Ectodermal cell (in vitro differentiated cells): ENCODE measurements around the gene SCN8A.

Source experiments
- H3K27ac ChIP-seq: 2 replicates; pipeline ENCODE4 v1.7.0; 2013; ENCODE audit warnings: mild to moderate bottlenecking, low read depth, low read length; ENCODE audit not compliant: insufficient read depth, poor library complexity, severe bottlenecking
- H3K27me3 ChIP-seq: 2 replicates; pipeline ENCODE4 v1.7.0; 2013; ENCODE audit warnings: mild to moderate bottlenecking, low read length; ENCODE audit not compliant: insufficient read depth, control insufficient read depth, poor library complexity, severe bottlenecking
- H3K36me3 ChIP-seq: one replicate; pipeline ENCODE4 v1.7.0; 2013; ENCODE audit warnings: low read length; ENCODE audit not compliant: control insufficient read depth, insufficient read depth
- H3K4me1 ChIP-seq: one replicate; pipeline ENCODE4 v1.7.0; 2013; ENCODE audit warnings: low read length; ENCODE audit not compliant: control insufficient read depth, insufficient read depth
- H3K4me3 ChIP-seq: 2 replicates; pipeline ENCODE4 v1.7.0; 2013; ENCODE audit warnings: low read depth, low read length, control low read depth; ENCODE audit not compliant: insufficient read depth
- H3K9me3 ChIP-seq: 2 replicates; pipeline ENCODE4 v1.7.0; 2013; ENCODE audit warnings: mild to moderate bottlenecking, low read length, moderate library complexity; ENCODE audit not compliant: control insufficient read depth
- WGBS, 2 experiments: methylation state at CpG; one replicate each; pipeline ENCODE4 v1.1.7; 2013; ENCODE audit warnings: missing lambda C conversion rate in 2 of 2; 5-methylcytosine and 5-hydroxymethylcytosine counted together

The SCN8A gene

DNA sequence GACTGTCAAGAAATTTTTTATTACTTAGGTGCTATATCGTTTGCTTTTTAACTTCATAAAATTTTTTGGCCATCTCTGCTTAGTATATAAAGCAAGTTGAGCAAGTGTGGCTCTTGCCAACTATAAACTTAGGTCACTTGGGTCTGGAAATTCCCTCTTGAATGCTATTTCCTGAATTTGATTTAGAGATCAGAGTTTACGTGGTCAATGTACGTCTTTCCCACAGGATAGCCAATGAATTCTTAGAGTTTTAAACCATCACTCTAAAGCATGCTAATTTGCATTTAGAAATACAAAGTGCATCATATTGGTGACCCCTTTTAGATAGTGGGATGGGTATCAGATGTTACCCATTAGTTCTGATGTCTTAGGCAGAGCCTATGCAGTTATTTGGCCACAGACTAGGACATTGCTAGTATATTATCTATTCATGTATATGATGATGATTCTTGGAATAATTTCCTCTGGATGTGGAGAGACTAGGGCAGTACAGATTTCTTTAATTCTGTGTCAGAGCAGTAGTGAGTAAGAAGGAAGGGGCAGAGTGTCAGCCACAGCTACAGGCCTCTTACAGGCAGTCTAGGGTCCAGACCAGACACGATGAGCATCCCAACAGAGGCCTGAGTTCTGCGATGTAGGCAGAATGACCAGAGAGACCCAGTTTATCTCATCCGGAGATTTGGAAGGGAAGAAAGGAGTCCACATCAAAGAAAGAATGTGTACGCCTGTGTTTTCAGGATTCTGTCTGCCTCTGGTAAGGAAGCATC, 30.3 kb downstream of the SCN8A start:
- 88 to 91% methylated on average over 6 to 7 of the region's 7 CpGs for WGBS, 2 experiments

GRCh38 chr12:51622564-51622963, 31.5 kb downstream of the SCN8A start:
- H3K36me3 ChIP-seq: no peaks in the 10 kb centered on the region
- H3K27me3 ChIP-seq: no peaks in the 10 kb centered on the region
- H3K27ac ChIP-seq: no peak overlapping the region
- no peak overlapping the region for H3K4me3 ChIP-seq
- no peaks in the 10 kb centered on the region for H3K9me3 ChIP-seq
- no CpG with 5 or more reads among the region's 1 CpG for WGBS, 2 experiments
- H3K4me1 ChIP-seq: peaks cover 11% of the 10 kb centered on the region

More for the DNA sequence above, 30.3 kb downstream of the SCN8A start:
- no peak overlapping the region for H3K4me3 ChIP-seq
- H3K4me1 ChIP-seq: peaks cover 11% of the 10 kb centered on the region
- H3K36me3 ChIP-seq: no peaks in the 10 kb centered on the region
- no peak overlapping the region for H3K27ac ChIP-seq
- H3K9me3 ChIP-seq: no peaks in the 10 kb centered on the region
- H3K27me3 ChIP-seq: no peaks in the 10 kb centered on the region

- Histone ChIP-seq H3K9me3 (no peaks in the 10 kb centered on the region), H3K4me3 (no peak overlapping the region), H3K27ac (no peak overlapping the region), H3K4me1 (peaks cover 11% of the 10 kb centered on the region), H3K27me3 (no peaks in the 10 kb centered on the region), H3K36me3 (no peaks in the 10 kb centered on the region)
- 50 to 70% methylated on average over 2 to 4 of the region's 4 CpGs for WGBS, 2 experiments
Measured at GRCh38 chr12:51625370-51625769, 34.3 kb downstream of the SCN8A start.

- 77 to 95% methylated on average over 2 to 3 of the region's 3 CpGs for WGBS, 2 experiments
Measured at GRCh38 chr12:51626115-51626514, 35.1 kb downstream of the SCN8A start.

DNA sequence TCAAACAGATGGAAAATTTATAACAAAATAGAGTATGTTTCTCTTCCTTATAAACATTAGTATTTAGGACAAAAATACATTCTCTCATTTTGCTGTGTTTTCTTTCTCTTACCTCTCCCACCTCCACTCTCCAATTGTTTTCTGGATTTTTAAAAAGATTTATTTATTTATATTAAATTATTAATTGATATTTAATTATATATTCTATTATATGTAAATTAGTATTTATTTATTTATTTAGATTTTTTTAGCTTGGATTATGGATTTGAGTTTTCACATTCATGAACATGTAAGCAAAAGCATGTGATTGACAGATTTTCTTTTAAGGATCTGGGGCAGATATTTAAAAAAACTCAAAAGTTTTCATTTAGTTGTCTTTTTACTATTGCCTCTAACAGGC, 35.6 kb downstream of the SCN8A start:
- Histone ChIP-seq H3K4me1 (peaks cover 20% of the 10 kb centered on the region), H3K27ac (no peak overlapping the region), H3K27me3 (no peaks in the 10 kb centered on the region), H3K9me3 (no peaks in the 10 kb centered on the region), H3K36me3 (no peaks in the 10 kb centered on the region), H3K4me3 (no peak overlapping the region)

More at GRCh38 chr12:51626115-51626514, 35.1 kb downstream of the SCN8A start:
- Histone ChIP-seq H3K36me3 (no peaks in the 10 kb centered on the region), H3K27me3 (no peaks in the 10 kb centered on the region), H3K4me3 (no peak overlapping the region), H3K4me1 (peaks cover 15% of the 10 kb centered on the region), H3K27ac (no peak overlapping the region), H3K9me3 (no peaks in the 10 kb centered on the region)

- no peak overlapping the region for H3K4me3 ChIP-seq
- WGBS, 2 experiments: 92 to 95% methylated on average over 6 to 7 of the region's 7 CpGs
Measured at GRCh38 chr12:51630256-51630880, 39.3 kb downstream of the SCN8A start.

DNA sequence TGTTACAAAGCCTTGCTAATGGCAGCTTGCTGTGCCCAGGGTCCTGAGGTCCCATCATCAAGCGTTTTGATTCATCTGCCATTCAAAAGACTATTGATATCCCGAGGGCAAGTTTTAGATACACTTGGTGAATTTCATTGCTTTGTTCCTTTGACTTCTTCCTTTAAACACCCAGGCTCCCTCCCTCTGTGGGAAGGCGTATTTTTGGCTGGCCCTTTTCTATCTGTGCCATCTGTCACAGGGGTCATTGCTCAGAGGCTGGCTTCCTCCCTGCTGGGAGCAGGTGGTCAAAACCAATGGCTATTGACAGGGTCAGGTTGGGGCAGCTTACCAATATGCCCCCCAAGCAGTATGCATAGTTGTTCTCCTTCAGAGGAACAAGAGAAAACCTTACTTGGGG, 40.0 kb downstream of the SCN8A start:
- H3K9me3 ChIP-seq: no peaks in the 10 kb centered on the region
- 26 to 38% methylated on average over 3 of the region's 3 CpGs for WGBS, 2 experiments
- H3K27ac ChIP-seq: peak overlapping the region; percentile 45
- H3K36me3 ChIP-seq: no peaks in the 10 kb centered on the region
- no peaks in the 10 kb centered on the region for H3K27me3 ChIP-seq
- peaks cover 24% of the 10 kb centered on the region for H3K4me1 ChIP-seq
- no peak overlapping the region for H3K4me3 ChIP-seq

More at GRCh38 chr12:51630256-51630880, 39.3 kb downstream of the SCN8A start:
- H3K36me3 ChIP-seq: no peaks in the 10 kb centered on the region
- H3K27ac ChIP-seq: peak overlapping the region; percentile 3
- H3K9me3 ChIP-seq: no peaks in the 10 kb centered on the region
- H3K4me1 ChIP-seq: peaks cover 24% of the 10 kb centered on the region
- no peaks in the 10 kb centered on the region for H3K27me3 ChIP-seq

- Histone ChIP-seq H3K9me3 (no peaks in the 10 kb centered on the region), H3K4me3 (no peak overlapping the region), H3K27ac (peak overlapping the region; percentile 45), H3K4me1 (peaks cover 24% of the 10 kb centered on the region), H3K36me3 (no peaks in the 10 kb centered on the region), H3K27me3 (no peaks in the 10 kb centered on the region)
- 82% methylated on average over 1 of the region's 1 CpG; no CpG with 5 or more reads in 1 of the 2 experiments for WGBS, 2 experiments
Measured at GRCh38 chr12:51631591-51631990, 40.6 kb downstream of the SCN8A start.

GRCh38 chr12:51632623-51633022, 41.6 kb downstream of the SCN8A start:
- Histone ChIP-seq H3K27ac (peak overlapping the region; percentile 27), H3K4me3 (no peak overlapping the region), H3K36me3 (no peaks in the 10 kb centered on the region), H3K9me3 (no peaks in the 10 kb centered on the region), H3K27me3 (no peaks in the 10 kb centered on the region), H3K4me1 (peaks cover 24% of the 10 kb centered on the region)
- WGBS, 2 experiments: 33 to 45% methylated on average over 2 of the region's 2 CpGs

DNA sequence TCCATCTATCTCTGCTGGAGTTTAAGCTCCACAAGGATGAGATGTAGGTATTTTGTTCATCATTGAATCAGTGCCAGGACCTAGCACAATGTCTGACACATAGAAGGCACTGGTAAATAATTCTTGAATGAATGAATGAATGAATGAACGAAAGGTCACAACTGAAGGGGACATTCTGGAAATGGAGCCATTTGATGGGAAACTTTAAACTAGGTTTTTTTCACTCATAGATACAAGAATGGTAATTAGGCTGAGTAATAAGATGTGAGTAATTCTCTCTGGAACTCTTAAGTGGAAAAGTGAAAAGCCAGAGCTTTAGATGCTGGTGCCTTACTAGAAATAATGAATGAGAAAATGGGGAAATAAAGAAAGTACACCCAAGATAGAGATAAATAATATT, 44.3 kb downstream of the SCN8A start:
- 90 to 96% methylated on average over 1 of the region's 1 CpG for WGBS, 2 experiments
- Histone ChIP-seq H3K4me1 (peaks cover 24% of the 10 kb centered on the region), H3K9me3 (no peaks in the 10 kb centered on the region), H3K36me3 (no peaks in the 10 kb centered on the region), H3K27ac (no peak overlapping the region), H3K27me3 (no peaks in the 10 kb centered on the region), H3K4me3 (no peak overlapping the region)
